Right hindlimb (tissue), 1 donor: ENCODE results near the gene ULK4.
"Not testable (repeated sequence)": the region's sequence is repeated elsewhere in the genome, so short reads cannot be mapped to it uniquely, and the experiment has no call there.

Experiments used
- DNase-seq: peaks from one replicate; pipeline ENCODE4 v3.0.0-alpha.2; 2018

Gene ULK4

DNA sequence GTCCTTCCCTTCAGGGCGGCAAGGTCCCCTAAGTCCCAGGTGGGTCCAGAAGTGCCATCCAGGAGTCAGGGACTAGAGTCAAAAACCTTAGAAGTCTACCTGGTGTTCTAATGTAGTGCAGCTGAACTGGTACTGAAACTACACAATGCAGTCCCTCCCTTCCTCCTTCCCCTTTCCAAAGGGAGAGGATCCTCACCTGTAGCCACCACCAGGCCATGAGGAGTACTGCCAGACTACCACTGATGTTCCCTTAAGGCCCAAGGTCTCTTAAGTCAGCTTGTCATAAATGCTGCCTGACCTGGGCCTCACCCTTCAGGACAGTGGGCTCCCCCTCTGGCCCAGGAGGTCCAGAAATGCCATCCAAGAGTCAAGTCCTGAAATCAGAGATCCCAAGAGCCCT, 98.9 kb downstream of the ULK4 start:
- no peak for DNase-seq

DNA sequence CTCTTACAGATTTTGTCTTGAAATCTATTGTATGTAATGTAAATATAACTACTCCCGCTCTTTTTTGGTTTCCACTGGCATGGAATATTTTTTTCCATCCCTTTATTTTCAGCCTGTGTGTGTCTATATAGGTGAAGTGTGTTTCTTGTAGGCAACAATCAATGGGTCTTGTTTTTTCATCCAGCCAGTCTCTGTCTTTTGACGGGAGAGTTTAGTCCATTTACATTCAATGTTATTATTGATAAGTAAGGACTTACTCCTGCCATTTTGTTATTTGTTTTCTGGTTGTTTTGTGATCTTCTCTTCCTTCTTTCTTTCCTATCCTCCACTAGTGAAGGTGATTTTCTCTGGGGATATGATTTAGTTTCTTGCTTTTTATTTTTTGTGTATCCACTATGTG, 101.4 kb downstream of the ULK4 start:
- DNase-seq: not testable (repeated sequence)

DNA sequence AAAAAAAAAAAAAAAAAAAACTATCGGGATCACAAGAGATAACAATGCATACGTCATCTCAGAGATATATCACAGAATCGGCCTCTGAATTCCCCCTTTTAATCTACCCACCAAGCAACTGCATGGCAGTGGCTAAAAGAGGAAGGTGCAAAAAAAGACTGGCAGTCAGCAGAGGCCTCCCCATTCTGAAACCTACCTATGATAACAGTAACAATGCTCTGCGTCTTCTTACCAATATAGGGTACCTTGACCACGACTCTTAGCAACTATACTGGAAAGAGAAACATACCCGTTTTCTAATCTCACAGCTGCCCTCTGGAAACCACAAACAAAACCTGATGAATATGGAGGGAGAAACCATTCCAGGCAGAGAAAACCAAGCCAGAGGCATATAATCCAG, 106.9 kb downstream of the ULK4 start:
- no peak for DNase-seq

DNA sequence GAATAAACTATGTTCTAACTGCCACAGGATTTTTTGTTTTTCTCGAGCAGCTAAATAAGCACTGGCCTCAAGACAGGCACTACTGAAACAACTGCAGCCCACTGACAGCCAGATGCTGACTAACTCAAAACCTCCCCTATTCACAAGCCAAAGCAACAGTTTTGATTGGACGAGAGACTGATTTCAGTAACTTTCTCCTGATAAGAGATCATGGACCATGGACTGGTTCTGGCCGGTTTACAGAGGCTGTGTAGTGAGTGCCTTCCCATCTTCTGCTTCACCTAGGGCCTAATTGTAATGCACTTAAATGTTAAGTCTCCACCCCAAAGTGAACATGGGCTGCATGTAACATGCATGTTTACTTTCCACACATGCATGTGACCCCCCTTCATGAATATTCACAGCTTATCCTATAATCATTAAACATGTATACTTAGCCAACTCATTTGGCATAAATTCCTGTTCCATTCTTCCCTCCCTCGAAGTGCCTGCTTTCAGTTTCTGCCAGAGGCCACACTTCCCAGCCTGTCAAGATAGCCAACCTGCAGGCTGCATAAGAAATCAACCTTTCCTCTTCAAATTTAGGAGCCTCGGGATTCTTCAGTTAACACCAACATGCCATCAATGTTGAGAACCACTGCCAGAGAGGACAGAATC, 108.2 kb downstream of the ULK4 start:
- DNase-seq: no peak

DNA sequence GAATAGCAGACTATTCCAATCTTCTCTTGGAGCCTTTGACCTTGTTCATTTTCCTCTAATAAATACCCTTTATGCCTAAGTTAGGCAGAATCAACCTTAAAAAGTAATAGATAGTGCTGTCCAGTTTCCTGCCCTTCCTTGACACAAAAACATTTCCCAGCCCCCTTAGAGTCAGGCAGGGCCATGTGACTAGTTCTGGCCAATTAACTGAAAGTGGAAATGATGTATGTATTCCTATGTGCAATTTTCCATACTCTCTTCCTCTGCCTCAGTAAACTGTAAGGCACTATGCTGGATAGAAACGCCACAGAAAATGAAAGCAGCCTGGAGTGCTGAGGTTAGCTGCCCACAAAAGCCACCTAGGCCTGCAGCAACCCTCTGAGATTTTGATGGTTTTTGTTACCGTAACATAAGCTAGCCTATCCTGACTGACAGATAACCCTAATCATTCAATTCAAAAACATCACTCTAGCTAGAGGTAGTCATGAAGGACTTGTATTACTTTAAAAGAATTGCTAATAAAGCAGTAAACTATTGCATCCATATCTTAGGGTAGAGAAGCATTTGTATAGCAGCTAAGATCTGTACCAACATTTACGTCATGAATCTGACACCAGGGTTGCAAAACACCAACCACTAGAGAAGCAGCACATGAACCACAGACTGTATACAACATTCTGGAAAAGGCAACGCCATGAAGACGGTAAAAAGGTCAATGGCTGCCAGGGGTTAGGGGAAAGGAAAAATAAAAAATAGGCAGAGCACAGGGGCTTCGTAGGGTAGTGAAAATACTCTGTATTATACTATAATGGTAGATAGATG, 112.9 kb downstream of the ULK4 start:
- DNase-seq: no peak

DNA sequence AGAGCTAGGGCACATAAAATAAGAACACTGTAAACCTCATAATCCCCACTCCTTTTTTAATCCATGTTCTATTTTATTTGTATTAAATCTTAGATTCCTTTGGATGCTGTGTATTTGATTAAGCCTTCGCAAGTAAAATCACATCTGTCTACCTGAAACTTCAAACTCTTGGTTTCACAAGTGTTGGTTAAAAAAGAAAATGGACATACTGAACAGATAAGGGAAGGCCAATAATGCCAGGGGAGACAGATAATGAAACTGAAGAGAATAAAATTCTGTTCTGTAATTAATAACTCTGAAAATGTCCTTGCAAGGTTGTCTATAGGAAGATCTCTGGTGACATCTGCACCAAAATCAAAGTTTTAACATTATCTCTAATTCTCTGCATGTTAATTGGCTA, 114.2 kb downstream of the ULK4 start:
- no peak for DNase-seq

DNA sequence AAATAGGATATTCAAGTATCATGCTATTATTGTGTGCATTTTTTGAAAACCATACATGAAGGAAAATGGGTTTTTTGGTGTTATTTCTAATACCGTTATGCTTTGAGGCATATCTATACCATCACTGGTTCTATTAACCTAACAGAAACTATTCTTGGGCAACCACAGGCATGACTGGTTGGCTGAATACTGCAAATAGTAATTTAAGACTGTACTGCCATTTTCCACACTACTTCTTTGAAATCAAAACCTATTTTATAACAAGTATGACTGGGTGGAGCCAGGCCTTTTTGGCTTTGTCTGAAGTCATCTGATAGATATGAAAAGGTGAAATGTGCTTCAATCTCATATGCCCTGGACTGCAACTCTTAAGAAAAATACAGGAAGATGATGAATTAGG, 115.1 kb downstream of the ULK4 start:
- no peak for DNase-seq

DNA sequence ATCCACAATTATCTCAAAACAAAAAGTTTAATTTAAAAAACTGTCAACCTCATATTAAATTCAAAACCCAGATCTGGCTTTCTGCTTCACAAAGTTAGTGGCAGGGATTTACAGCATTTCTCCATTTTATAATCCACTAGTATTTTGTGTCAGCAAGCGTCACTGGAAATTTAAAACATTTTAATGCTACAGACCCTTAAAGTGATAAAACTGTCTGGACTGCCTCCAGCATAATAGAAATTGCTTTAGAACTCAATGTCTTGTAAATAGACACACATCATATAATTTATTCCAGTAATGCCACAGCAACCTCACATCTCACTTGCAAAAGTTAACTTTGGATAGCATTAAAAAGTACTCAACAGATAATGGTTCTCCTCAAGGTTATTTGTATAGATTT, 116.1 kb downstream of the ULK4 start:
- no peak for DNase-seq

DNA sequence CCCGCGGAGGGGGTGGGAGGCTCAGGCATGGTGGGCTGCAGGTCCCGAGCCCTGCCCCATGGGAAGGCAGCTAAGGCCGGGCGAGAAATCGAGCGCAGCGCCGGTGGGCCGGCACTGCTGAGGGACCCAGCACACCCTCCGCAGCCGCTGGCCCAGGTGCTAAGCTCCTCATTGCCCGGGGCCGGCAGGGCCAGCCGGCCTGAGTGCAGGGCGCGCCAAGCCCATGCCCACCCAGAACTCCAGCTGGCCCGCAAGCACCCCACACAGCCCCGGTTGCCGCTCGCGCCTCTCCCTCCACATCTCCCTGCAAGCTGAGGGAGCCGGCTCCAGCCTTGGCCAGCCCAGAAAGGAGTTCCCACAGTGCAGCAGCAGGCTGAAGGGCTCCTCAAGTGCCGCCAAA, 117.6 kb downstream of the ULK4 start:
- not testable (repeated sequence) for DNase-seq

DNA sequence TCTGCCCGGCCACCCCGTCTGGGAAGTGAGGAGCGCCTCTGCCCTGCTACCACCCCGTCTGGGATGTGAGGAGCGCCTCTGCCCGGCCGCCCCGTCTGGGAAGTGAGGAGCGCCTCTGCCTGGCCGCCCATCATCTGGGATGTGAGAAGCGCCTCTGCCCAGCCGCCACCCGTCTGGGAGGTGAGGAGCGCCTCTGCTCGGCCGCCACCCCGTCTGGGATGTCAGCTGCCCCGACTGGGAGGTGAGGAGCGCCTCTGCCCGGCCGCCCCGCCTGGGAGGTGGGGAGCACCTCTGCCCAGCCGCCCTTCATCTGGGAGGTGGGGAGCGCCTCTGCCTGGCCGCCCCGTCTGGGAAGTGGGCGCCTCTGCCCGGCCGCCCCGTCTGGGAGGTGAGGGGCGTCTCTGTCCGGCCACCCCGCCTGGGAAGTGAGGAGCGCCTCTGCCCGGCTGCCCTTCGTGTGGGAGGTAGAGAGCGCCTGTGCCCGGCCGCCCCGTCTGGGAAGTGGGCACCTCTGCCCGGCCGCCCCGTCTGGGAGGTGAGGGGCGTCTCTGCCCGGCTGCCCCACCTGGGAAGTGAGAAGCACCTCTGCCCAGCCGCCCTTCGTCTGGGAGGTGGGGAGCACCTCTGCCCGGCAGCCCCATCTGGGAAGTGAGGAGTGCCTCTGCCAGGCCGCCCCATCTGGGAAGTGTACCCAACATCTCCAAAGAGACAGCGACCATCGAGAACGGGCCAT, 120.8 kb downstream of the ULK4 start:
- DNase-seq: not testable (repeated sequence)

DNA sequence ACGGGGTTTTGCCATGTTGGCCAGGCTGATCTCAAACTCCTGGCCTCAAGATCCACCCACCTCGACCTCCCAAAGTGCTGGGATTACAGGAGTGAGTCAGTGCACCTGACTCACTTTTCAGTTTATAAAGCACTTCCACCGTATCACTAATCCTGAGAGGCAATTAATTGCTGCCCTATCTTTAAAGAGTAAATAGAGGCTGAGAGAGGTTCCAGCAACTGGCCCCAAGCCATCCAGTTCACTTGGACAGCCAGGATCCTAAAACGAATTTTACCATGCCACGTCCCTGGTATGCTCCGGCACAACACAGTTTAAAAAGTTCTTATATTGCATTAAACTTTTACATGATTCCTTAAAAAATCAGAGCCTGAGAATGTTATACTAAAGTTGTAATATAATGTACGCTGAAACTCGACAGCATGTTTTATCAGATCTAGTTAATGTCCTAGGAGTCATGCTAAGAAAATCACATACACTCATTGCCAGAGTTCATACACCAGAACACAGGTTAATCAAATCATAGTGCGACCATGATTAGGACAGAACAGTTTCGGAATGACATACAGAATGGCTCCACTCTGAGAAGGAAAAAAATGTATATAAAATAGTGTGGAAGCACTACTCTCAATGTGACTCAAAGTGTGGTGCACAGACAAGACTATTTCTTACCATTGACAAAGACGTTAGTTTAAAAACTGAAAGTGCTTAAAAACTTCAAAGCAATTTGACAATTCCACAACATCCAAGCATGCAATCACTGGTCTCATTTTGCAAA, 125.4 kb downstream of the ULK4 start:
- no peak for DNase-seq

DNA sequence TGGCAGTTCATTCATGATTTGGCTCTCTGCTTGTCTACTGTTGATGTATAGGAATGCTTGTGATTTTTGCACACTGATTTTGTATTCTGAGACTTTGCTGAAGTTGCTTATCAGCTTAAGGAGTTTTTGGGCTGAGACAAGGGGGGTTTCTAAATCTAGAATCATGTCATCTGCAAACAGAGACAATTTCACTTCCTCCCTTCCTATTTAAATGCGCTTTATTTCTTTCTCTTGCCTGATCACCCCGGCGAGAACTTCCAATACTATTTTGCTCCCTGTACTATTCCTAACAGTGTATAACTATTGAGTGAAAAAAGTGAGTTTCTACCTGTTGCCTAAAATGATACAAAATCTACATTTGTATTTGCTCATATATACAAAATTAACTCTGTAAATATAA, 128.3 kb downstream of the ULK4 start:
- no peak for DNase-seq

DNA sequence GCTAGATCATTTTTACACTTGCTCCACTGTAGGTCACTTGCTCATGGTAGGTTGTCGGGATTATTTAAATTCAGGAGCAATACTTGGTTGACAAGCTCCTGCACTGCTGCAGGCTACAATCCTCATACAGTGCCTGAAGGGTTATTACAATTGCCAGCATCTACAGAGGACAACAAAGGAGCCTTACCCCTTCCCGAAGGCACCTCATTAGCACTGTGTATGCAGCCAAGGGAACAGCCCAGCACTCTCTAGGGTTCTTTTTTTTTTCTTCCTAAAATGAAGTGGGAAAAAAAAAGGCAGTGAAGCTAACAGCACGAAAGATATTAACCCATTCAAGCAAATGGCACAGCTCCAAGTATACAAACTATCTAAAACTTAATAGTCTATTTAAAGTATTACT, 142.7 kb downstream of the ULK4 start:
- no peak for DNase-seq

DNA sequence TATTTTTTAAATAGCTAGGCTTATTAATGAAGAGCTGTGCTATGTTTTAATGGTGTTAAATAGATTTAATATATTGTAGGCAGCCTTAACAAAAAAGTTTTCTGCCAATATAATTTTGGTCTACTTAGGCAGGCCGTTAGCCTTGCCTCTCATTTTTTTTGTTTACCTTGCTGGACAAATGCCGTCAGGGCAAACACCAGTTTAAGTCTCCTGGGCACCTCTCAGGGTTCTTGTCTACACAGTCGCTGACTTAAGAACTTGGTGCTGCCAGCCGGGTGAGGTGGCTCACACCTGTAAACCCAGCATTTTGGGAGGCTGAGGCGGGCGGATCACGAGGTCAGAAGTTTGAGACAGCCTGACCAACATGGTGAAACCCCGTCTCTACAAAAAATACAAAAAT, 153.3 kb downstream of the ULK4 start:
- no peak for DNase-seq

DNA sequence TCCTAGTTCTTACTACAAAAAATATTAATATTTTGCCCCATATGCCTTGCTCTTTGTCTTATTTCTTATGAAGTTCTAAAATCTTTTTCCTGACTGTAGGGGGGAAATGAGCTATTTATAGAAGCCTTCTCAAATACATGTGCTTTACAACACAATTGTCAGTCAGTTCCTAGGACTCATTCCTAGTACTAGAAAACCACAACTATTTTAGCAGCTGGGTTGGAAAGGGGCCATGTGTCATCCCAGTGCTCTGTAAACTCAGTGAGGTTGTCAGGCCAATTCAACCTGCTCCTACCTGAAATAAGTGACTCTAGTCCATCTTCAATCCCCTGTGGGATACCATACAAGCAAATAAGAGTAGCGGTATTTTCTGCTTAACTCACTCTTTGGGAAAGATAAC, 153.8 kb downstream of the ULK4 start:
- no peak for DNase-seq

DNA sequence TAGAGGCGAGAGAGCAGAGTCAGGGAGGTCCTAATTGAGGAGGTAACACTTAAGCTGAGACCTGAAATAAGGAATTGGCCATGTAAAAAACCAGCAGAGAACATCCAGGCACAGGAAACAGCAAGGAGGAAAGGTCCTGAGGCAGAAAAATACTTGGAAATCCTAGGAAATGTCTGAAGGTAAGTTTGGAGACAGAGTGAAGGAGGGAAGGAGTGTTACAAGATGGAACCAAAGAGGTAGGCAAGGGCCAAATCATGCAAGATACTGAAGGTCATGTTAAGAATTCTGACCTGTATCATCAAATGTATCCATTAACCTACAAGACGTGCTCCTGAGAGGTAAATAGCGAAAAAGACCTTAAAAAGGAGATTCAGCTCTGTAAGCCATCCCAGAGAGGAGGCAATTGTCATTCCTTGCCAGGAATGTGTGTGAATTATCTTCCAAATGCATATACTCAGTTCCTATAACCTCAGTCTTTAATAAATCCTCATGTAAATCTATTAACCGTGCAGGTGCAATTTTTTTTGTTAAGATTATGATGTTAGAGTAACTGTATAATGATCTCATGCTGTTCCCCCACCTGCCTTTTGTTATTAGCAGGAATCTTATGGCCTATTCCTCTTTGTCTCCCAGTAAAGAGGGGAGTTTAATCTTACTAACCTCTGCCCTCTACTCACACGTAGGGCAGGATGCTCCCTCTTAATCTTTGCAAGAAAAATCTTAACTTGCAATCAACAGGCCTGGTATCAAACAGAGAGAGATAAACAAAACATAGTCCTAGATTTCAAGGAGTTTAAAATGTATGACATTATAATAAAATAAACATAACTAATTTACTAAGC, 166.9 kb downstream of the ULK4 start:
- no peak for DNase-seq

DNA sequence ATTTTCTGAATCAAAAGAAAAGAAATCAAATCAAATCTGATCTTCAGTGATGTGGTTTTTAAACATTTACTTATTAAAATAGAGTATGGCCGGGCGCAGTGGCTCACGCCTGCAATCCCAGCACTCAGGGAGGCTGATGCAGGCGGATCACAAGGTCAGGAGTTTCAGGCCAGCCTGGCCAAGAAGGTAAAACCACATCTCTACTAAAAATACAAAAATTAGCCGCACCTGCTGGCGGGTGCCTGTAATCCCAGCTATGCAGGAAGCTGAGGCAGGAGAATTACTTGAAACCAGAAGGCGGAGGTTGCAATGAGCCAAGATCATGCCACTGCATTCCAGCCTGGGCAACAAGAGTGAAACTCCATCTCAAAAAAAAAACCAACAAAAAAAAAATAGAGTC, 169.1 kb downstream of the ULK4 start:
- DNase-seq: no peak

DNA sequence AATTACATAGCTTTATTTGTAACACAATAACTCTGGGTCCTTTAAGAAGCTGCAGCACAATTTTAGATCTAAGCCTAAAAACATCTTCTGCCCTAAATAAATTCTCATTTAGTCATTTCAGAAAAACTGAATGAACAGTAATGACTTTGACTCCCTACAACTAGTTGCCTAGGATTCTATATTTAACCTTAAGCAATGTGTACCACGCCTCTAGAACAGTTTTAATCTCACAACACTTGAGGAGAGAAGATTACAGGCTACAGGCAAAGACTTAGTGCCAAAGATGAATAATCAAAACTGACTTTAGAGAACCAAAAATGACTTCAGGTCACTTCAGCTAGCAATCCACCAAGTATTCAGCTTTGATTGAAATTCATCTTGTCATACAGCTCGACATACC, 192.8 kb downstream of the ULK4 start:
- DNase-seq: no peak

DNA sequence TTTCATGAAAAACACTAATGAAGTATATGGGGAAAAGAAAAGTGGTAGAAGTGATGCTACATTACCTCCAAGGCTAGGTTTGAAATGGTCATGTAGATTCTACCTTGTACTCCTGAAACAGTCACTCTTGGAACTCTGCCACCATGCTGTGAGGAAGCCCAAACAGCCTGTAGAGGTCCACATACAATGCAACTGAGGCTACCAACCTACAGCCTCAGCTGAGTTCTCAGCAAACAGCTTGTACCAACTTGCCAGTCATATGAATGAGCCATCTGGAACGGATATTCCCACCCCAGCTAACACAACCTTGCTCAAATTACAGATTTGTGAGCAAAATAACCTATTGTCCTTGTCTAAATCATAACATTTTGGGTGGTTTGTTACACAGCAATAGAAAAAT, 193.5 kb downstream of the ULK4 start:
- no peak for DNase-seq

DNA sequence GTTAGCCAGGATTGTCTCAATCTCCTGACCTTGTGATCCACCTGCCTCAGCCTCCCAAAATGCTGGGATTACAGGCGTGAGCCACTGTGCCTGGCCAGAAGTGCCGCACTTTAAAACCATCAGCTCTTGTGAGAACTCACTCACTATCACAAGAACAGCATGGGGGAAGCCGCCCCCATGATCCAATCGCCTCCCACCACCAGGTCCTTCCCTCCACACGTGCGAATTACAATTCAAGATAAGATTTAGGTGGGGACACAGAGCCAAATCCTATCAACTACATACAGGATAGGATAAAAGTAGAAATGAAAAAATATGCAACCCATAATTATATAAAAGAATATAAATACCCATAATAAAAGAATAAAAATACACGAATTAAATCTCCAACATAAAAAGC, 199.0 kb downstream of the ULK4 start:
- DNase-seq: not testable (repeated sequence)

DNA sequence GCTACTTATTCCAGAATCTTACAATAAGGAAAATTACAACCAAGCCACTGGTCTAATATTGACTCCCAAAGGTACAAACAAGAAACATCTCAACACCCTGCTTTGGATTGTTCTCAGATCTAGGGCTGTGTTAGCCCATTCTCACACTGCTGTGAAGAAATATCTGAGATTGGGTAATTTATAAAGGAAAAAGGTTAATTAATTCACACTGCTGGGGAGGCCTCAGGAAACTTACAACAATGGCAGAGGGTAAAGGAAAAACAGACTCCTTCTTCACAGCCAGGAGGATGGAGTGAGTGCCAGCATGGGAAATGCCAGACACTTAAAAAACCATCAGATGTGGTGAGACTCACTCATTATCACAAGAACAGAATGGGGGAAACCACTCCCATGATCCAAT, 208.3 kb downstream of the ULK4 start:
- no peak for DNase-seq

DNA sequence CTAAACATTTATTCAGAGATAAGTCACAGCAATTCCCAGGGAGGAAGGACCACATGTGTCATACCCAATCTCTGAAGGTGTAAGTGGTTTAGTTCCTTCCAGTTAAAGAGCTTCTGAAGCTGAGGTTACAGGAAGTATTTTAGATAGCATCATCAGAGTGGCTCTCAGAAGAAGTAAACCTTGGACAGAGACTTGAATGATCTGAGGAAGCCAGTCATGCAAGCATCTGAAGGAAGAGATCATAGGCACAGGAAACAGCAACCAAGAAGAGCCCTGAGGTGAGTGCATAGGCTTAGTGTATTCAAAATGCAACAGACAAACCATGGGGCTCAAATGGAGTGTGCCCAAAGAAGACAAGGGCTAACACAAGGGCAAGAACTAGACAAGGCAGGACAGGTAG, 210.3 kb downstream of the ULK4 start:
- no peak for DNase-seq
